Breast epithelium (tissue), 3 donors: ENCODE data around the gene RAB14.

ENCODE experiments used
- POLR2AphosphoS5 ChIP-seq, 3 donors: sonication (generic); formaldehyde crosslinking; IDR thresholded peaks; one replicate each; pipeline ENCODE4 v1.6.1; 2017; ENCODE audit warnings: antibody characterized with exemption in 3 of 3
- TF ChIP-seq, protein P1 (sequence below), 3 donors: fragments of 450-650 bp; IDR thresholded peaks; one replicate each; pipeline ENCODE4 v1.5.1; 2016 to 2017; ENCODE audit warnings: antibody characterized with exemption in 3 of 3, mild to moderate bottlenecking in 3 of 3, moderate library complexity in 3 of 3

DNA sequence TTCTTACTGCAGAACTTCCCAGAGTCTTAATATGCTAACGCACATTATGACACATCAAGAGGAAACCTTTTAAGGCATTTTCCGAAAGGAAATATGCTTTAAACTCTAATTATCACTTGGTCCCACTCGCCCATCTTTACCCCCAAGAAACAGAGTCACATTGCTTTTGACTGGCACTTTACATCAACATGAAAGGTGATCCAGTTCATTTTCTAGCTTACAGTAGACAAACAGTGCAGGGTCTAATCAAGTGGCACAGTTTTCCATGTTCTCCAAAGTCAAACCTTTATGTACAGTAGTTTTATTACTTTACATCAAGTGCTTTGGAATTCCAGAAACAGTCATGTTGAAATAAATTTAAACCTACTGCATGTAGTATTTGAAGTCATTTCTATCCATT lies 12.0 kb downstream of the RAB14 start:
- no peak for TF ChIP-seq POLR2AphosphoS5 (IDR thresholded peaks at IDR 0.05)
- TF ChIP-seq, protein P1, sequence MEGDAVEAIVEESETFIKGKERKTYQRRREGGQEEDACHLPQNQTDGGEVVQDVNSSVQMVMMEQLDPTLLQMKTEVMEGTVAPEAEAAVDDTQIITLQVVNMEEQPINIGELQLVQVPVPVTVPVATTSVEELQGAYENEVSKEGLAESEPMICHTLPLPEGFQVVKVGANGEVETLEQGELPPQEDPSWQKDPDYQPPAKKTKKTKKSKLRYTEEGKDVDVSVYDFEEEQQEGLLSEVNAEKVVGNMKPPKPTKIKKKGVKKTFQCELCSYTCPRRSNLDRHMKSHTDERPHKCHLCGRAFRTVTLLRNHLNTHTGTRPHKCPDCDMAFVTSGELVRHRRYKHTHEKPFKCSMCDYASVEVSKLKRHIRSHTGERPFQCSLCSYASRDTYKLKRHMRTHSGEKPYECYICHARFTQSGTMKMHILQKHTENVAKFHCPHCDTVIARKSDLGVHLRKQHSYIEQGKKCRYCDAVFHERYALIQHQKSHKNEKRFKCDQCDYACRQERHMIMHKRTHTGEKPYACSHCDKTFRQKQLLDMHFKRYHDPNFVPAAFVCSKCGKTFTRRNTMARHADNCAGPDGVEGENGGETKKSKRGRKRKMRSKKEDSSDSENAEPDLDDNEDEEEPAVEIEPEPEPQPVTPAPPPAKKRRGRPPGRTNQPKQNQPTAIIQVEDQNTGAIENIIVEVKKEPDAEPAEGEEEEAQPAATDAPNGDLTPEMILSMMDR (IDR thresholded peaks at IDR 0.05), result no peak
